HG03064 (cell line): ENCODE measurements around the gene ZG16B.

Experiments used
- ATAC-seq: cut with Tn5 transposase; IDR thresholded peaks from one replicate; pipeline ENCODE4 v1.9.1; 2021; ENCODE audit warnings: low read depth; ENCODE audit not compliant: unreplicated experiment

The ZG16B gene

GRCh38 chr16:2829501-2830354, at the start of gene ZG16B:
TSS of gene ZG16B (plus strand) at chr16:2830303. CDS start at chr16:2830442, 139 bp downstream.
- no peak for ATAC-seq

- no peak for ATAC-seq
Measured at GRCh38 chr16:2782583-2783351, 47.3 kb upstream of the ZG16B start.

- ATAC-seq, result no peak
Measured at GRCh38 chr16:2783581-2784357, 46.3 kb upstream of the ZG16B start.

GRCh38 chr16:2784358-2785100, 45.6 kb upstream of the ZG16B start:
- no peak for ATAC-seq

- ATAC-seq, result no peak
Measured at GRCh38 chr16:2785101-2785991, 44.8 kb upstream of the ZG16B start.

- ATAC-seq, result no peak
Measured at GRCh38 chr16:2786061-2786825, 43.9 kb upstream of the ZG16B start.

GRCh38 chr16:2786826-2787151, 43.3 kb upstream of the ZG16B start:
- ATAC-seq, result no peak

GRCh38 chr16:2787406-2787805, 42.7 kb upstream of the ZG16B start, which contains the start of gene PRSS33:
TSS of gene PRSS33 (minus strand) at chr16:2787560. CDS start at chr16:2786547, 1,013 bp downstream.
- ATAC-seq, result no peak

- no peak for ATAC-seq
Measured at GRCh38 chr16:2787961-2788360, 42.1 kb upstream of the ZG16B start.

- no peak for ATAC-seq
Measured at GRCh38 chr16:2790631-2791030, 39.5 kb upstream of the ZG16B start.

- ATAC-seq, result no peak
Measured at GRCh38 chr16:2791174-2791573, 38.9 kb upstream of the ZG16B start.

GRCh38 chr16:2792940-2793339, 37.2 kb upstream of the ZG16B start:
- ATAC-seq, result no peak

GRCh38 chr16:2795395-2796143, 34.5 kb upstream of the ZG16B start:
- ATAC-seq, result no peak

GRCh38 chr16:2798723-2799204, 31.3 kb upstream of the ZG16B start:
- no peak for ATAC-seq

GRCh38 chr16:2799205-2799858, 30.8 kb upstream of the ZG16B start:
- ATAC-seq, result no peak

- no peak for ATAC-seq
Measured at GRCh38 chr16:2799859-2800226, 30.3 kb upstream of the ZG16B start.

GRCh38 chr16:2803545-2804195, 26.4 kb upstream of the ZG16B start:
- no peak for ATAC-seq
